ENCODE measurements around the gene PI4K2B.
"Not testable (repeated sequence)": the region's sequence is repeated elsewhere in the genome, so short reads cannot be mapped to it uniquely, and the experiment has no call there.

PI4K2B gene

DNA sequence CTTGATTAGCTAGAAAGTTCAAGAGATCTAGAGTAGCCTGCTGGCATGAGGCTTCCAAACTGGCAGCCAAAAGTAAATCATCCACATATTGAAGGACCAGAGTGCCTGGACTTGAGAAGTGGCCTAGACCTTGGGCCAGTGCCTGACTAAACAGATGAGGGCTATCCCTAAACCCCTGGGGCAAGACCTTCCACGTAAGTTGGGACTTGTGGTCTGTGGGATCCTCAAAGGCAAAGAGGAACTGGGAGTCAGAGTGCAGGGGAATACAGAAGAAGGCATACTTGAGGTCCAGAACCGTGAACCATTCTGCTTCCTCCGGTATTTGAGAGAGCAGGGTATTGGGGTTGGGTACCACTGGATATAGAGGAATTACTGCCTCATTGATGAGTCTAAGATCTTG, 8.4 kb downstream of the PI4K2B start:
- H3K36me3 ChIP-seq (replicated peaks; ENCODE audit: insufficient read depth, low read length); H3K9ac ChIP-seq (ENCODE audit: low read length); H3K9me3 ChIP-seq (replicated peaks; ENCODE audit: insufficient read depth, low read length); H4K20me1 ChIP-seq (ENCODE audit: insufficient read depth, low read length); H2AFZ ChIP-seq (ENCODE audit: low read length); H3K9me2 ChIP-seq (replicated peaks; ENCODE audit: insufficient read depth, low read length); H3K27ac ChIP-seq (ENCODE audit: low read length); H3F3A ChIP-seq (ENCODE audit: insufficient read depth, low read length); H3K4me3 ChIP-seq (ENCODE audit: low read length); DNase-seq; H3K4me2 ChIP-seq (ENCODE audit: low read depth, low read length); H3K27me3 ChIP-seq (replicated peaks; ENCODE audit: insufficient read depth, low read length): not testable (repeated sequence)
- Histone ChIP-seq H3K79me2 (ENCODE audit: low read length) (peaks cover 92% of the 10 kb centered on the region), H3K4me1 (ENCODE audit: low read length) (peaks cover 19% of the 10 kb centered on the region)

DNA sequence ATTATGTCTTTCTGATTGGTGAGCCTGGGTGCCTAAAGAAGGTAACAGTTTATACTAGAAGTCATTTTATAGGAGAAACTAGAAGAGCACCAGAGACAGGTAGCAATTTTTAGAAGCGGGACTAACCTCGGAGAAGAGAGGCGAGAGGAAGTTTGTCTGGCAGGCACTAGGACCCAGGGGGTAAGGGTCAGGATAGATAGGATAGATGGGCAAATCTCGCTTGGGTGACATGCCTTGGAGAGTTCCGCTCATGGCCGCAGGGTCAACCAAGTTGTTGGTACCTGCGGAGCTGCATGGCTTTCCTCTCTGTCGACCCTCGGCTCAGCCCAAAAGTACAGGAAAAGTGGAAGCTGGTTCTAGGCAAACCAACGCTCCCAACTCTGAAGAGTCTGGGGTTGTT, 11.3 kb downstream of the PI4K2B start:
- Histone ChIP-seq H4K20me1 (ENCODE audit: insufficient read depth, low read length) (peaks cover 5% of the 10 kb centered on the region; the same call in 1 of the 2 replicates), H3K79me2 (ENCODE audit: low read length) (peaks cover 84% of the 10 kb centered on the region), H3K36me3 (replicated peaks; ENCODE audit: insufficient read depth, low read length) (no peaks in the 10 kb centered on the region), H3K27me3 (replicated peaks; ENCODE audit: insufficient read depth, low read length) (no peaks in the 10 kb centered on the region), H3F3A (ENCODE audit: insufficient read depth, low read length) (no peaks in the 10 kb centered on the region), H3K9me2 (replicated peaks; ENCODE audit: insufficient read depth, low read length) (no peaks in the 10 kb centered on the region), H3K9me3 (replicated peaks; ENCODE audit: insufficient read depth, low read length) (no peaks in the 10 kb centered on the region), H3K4me3 (ENCODE audit: low read length) (no peak overlapping the region), H2AFZ (ENCODE audit: low read length) (no peak overlapping the region), H3K4me2 (ENCODE audit: low read depth, low read length) (no peak overlapping the region), H3K4me1 (ENCODE audit: low read length) (peaks cover 7% of the 10 kb centered on the region), H3K27ac (ENCODE audit: low read length) (no peak overlapping the region), H3K9ac (ENCODE audit: low read length) (no peak overlapping the region)
- no peak for DNase-seq
- TF ChIP-seq, protein P1, sequence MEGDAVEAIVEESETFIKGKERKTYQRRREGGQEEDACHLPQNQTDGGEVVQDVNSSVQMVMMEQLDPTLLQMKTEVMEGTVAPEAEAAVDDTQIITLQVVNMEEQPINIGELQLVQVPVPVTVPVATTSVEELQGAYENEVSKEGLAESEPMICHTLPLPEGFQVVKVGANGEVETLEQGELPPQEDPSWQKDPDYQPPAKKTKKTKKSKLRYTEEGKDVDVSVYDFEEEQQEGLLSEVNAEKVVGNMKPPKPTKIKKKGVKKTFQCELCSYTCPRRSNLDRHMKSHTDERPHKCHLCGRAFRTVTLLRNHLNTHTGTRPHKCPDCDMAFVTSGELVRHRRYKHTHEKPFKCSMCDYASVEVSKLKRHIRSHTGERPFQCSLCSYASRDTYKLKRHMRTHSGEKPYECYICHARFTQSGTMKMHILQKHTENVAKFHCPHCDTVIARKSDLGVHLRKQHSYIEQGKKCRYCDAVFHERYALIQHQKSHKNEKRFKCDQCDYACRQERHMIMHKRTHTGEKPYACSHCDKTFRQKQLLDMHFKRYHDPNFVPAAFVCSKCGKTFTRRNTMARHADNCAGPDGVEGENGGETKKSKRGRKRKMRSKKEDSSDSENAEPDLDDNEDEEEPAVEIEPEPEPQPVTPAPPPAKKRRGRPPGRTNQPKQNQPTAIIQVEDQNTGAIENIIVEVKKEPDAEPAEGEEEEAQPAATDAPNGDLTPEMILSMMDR (IDR thresholded peaks at IDR 0.05; ENCODE audit: low read length): no peak
- TF ChIP-seq EZH2 (optimal IDR thresholded peaks at IDR 0.05; ENCODE audit: low read depth, low read length) (no peak), EZH2phosphoT487 (IDR thresholded peaks at IDR 0.05; ENCODE audit: low read length) (no peak)

DNA sequence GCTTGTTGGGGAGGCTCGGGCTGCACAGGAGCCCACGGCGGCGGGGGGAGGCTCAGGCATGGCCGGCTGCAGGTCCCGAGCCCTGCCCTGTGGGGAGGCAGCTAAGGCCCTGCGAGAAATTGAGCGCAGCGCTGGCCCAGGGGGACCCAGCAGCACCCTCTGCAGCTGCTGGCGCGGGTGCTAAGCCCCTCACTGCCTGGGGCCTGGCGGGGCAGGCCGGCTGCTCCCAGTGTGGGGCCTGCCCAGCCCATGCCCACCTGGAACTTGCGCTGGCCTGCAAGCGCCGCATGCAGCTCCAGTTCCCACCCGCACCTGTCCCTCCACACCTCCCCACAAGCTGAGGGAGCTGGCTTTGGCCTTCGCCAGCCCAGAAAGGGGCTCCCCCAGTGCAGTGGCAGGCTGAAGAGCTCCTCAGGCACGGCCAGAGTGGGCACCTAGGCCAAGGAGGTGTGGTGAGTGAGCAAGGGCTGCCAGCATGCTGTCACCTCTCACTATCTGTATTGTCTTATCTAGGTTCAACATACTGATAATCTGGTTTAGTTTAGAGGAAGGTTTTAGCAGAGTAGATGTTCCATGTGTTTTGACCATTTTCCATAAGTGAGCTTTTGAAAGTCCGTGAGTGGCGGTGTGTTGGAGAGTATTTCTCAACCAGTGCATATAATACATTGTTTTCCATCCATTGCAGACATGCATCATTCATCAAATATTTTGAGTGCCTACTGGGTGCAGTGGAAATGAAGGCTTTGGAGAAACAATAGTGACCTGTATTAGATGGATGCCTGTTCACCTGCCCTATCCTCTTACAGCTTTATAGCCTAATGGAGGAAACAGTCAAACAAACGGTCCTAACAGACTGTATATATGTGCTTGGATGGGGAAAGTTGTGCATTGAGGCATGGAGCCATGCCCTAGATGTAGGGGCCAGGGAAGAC, 13.1 kb downstream of the PI4K2B start:
- H3F3A ChIP-seq (ENCODE audit: insufficient read depth, low read length): no peaks in the 10 kb centered on the region
- H4K20me1 ChIP-seq (ENCODE audit: insufficient read depth, low read length): peaks cover 12% of the 10 kb centered on the region; the same call in 1 of the 2 replicates
- H3K4me2 ChIP-seq (ENCODE audit: low read depth, low read length): no peak overlapping the region
- H3K4me3 ChIP-seq (ENCODE audit: low read length): no peak overlapping the region
- no peak for DNase-seq
- H3K27ac ChIP-seq (ENCODE audit: low read length): no peak overlapping the region
- no peaks in the 10 kb centered on the region for H3K9me3 ChIP-seq (replicated peaks; ENCODE audit: insufficient read depth, low read length)
- H3K9ac ChIP-seq (ENCODE audit: low read length): no peak overlapping the region
- no peaks in the 10 kb centered on the region for H3K9me2 ChIP-seq (replicated peaks; ENCODE audit: insufficient read depth, low read length)
- peaks cover 86% of the 10 kb centered on the region for H3K79me2 ChIP-seq (ENCODE audit: low read length)
- no peaks in the 10 kb centered on the region for H3K36me3 ChIP-seq (replicated peaks; ENCODE audit: insufficient read depth, low read length)
- H2AFZ ChIP-seq (ENCODE audit: low read length): no peak overlapping the region
- TF ChIP-seq, protein P1 (IDR thresholded peaks at IDR 0.05; ENCODE audit: low read length): no peak
- no peak for TF ChIP-seq EZH2 (optimal IDR thresholded peaks at IDR 0.05; ENCODE audit: low read depth, low read length)
- TF ChIP-seq EZH2phosphoT487 (IDR thresholded peaks at IDR 0.05; ENCODE audit: low read length): no peak
- H3K27me3 ChIP-seq (replicated peaks; ENCODE audit: insufficient read depth, low read length): no peaks in the 10 kb centered on the region
- 0 out of 2 replicates have a peak, but pooled peaks cover 8% of the 10 kb centered on the region for H3K4me1 ChIP-seq (ENCODE audit: low read length)

DNA sequence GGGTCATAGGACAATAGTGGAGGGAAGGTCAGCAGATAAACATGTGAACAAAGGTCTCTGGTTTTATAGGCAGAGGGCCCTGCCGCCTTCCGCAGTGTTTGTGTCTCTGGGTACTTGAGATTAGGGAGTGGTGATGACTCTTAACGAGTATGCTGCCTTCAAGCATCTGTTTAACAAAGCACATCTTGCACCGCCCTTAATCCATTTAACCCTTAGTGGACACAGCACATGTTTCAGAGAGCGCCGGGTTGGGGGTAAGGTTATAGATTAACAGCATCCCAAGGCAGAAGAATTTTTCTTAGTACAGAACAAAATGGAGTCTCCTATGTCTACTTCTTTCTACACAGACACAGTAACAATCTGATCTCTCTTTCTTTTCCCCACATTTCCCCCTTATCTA, 15.0 kb downstream of the PI4K2B start:
- not testable (repeated sequence) for H2AFZ ChIP-seq (ENCODE audit: low read length); H3K9me2 ChIP-seq (replicated peaks; ENCODE audit: insufficient read depth, low read length); H3F3A ChIP-seq (ENCODE audit: insufficient read depth, low read length); H3K9me3 ChIP-seq (replicated peaks; ENCODE audit: insufficient read depth, low read length); H3K4me3 ChIP-seq (ENCODE audit: low read length); H3K27ac ChIP-seq (ENCODE audit: low read length); H3K27me3 ChIP-seq (replicated peaks; ENCODE audit: insufficient read depth, low read length); H3K36me3 ChIP-seq (replicated peaks; ENCODE audit: insufficient read depth, low read length); DNase-seq; H3K9ac ChIP-seq (ENCODE audit: low read length); H3K4me2 ChIP-seq (ENCODE audit: low read depth, low read length)
- Histone ChIP-seq H4K20me1 (ENCODE audit: insufficient read depth, low read length) (peaks cover 19% of the 10 kb centered on the region; the same call in 1 of the 2 replicates), H3K4me1 (ENCODE audit: low read length) (peaks cover 14% of the 10 kb centered on the region; the same call in 1 of the 2 replicates), H3K79me2 (ENCODE audit: low read length) (peaks cover 85% of the 10 kb centered on the region)

DNA sequence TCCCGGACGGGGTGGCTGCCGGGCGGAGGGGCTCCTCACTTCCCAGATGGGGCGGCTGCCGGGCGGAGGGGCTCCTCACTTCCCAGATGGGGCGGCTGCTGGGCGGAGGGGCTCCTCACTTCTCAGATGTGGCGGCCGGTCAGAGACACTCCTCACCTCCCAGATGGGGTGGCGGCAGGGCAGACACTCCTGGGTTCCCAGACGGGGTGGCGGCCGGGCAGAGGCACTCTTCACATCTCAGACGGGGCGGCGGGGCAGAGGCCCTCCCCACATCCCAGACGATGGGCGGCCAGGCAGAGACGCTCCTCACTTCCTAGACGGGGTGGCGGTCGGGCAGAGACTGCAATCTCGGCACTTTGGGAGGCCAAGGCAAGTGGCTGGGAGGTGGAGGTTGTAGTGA, 15.7 kb downstream of the PI4K2B start:
- not testable (repeated sequence) for H2AFZ ChIP-seq (ENCODE audit: low read length); H3K4me3 ChIP-seq (ENCODE audit: low read length); H3K27me3 ChIP-seq (replicated peaks; ENCODE audit: insufficient read depth, low read length); H3K27ac ChIP-seq (ENCODE audit: low read length); H3K9me2 ChIP-seq (replicated peaks; ENCODE audit: insufficient read depth, low read length); H3K4me2 ChIP-seq (ENCODE audit: low read depth, low read length); H3K9ac ChIP-seq (ENCODE audit: low read length); H3K36me3 ChIP-seq (replicated peaks; ENCODE audit: insufficient read depth, low read length); H3K9me3 ChIP-seq (replicated peaks; ENCODE audit: insufficient read depth, low read length); H3F3A ChIP-seq (ENCODE audit: insufficient read depth, low read length); DNase-seq
- Histone ChIP-seq H3K79me2 (ENCODE audit: low read length) (peaks cover 83% of the 10 kb centered on the region), H3K4me1 (ENCODE audit: low read length) (peaks cover 14% of the 10 kb centered on the region; the same call in 1 of the 2 replicates), H4K20me1 (ENCODE audit: insufficient read depth, low read length) (peaks cover 21% of the 10 kb centered on the region; the same call in 1 of the 2 replicates)

All from MM.1S (cell line).